Muscle of arm (tissue), 14 donors: Measurements from ENCODE around the gene MOB4. TPM values are rescaled to one million over a fixed set of nuclear protein-coding genes. Genes with fewer than 3 reads are reported as not detected.
"Not testable (repeated sequence)": the region's sequence is repeated elsewhere in the genome, so short reads cannot be mapped to it uniquely, and the experiment has no call there.

Source experiments
- DNase-seq: peaks from one replicate; pipeline ENCODE4 v3.0.0-alpha.2; 2013
- long read RNA-seq, 11 donors: transcript quantifications; one replicate each; lab custom pipeline, GENCODE V29; 2026
- polyA plus RNA-seq, 12 donors: library from polyadenylated mRNA; unstranded; fragments of 120-200 nt; gene quantifications; one replicate each; pipeline ENCODE4 v1.2.1, GENCODE V29; 2013; ENCODE audit not compliant: insufficient read length in 12 of 12

Gene MOB4
- 10 to 100 TPM in 11 of 12 donors, not detected in 1; 24.8 to 53.6 (median 50.8) TPM for polyA plus RNA-seq
- long read RNA-seq, donor 1, transcript MOB4-202 (8 exons, 3,986 nt), result major isoform, 25 of 37 reads
- long read RNA-seq, donor 1, partial matches to known transcripts, result 9 of 37 reads
- long read RNA-seq, donor 1, other reads (novel, unspliced or antisense), result 0 of 37 reads
- long read RNA-seq, donor 2, transcript MOB4-202 (8 exons, 3,986 nt), result major isoform, 36 of 41 reads
- long read RNA-seq, donor 2, partial matches to known transcripts, result 0 of 41 reads
- long read RNA-seq, donor 2, other reads (novel, unspliced or antisense), result 0 of 41 reads
- long read RNA-seq, donor 3, transcript MOB4-202 (8 exons, 3,986 nt), result major isoform, 12 of 14 reads
- long read RNA-seq, donor 3, partial matches to known transcripts, result 0 of 14 reads
- long read RNA-seq, donor 3, other reads (novel, unspliced or antisense), result 0 of 14 reads
- long read RNA-seq, donor 4, transcript MOB4-202 (8 exons, 3,986 nt), result major isoform, 7 of 8 reads
- long read RNA-seq, donor 4, partial matches to known transcripts, result 0 of 8 reads
- long read RNA-seq, donor 4, other reads (novel, unspliced or antisense), result 0 of 8 reads
- long read RNA-seq, donor 5, transcript MOB4-207 (7 exons, 1,021 nt), result minor isoform, 5 of 38 reads
- long read RNA-seq, donor 5, transcript MOB4-202 (8 exons, 3,986 nt), result major isoform, 28 of 38 reads
- long read RNA-seq, donor 5, partial matches to known transcripts, result 5 of 38 reads
- long read RNA-seq, donor 5, other reads (novel, unspliced or antisense), result 0 of 38 reads
- long read RNA-seq, donor 6, transcript MOB4-202 (8 exons, 3,986 nt), result major isoform, 13 of 18 reads
- long read RNA-seq, donor 6, partial matches to known transcripts, result 0 of 18 reads
- long read RNA-seq, donor 6, other reads (novel, unspliced or antisense), result 0 of 18 reads
- long read RNA-seq, donor 7, transcript MOB4-202 (8 exons, 3,986 nt), result major isoform, 12 of 14 reads
- long read RNA-seq, donor 7, partial matches to known transcripts, result 0 of 14 reads
- long read RNA-seq, donor 7, other reads (novel, unspliced or antisense), result 0 of 14 reads
- long read RNA-seq, donor 8, transcript MOB4-202 (8 exons, 3,986 nt), result major isoform, 17 of 18 reads
- long read RNA-seq, donor 8, partial matches to known transcripts, result 0 of 18 reads
- long read RNA-seq, donor 8, other reads (novel, unspliced or antisense), result 0 of 18 reads
- long read RNA-seq, donor 9, transcript MOB4-202 (8 exons, 3,986 nt), result major isoform, 9 of 15 reads
- long read RNA-seq, donor 9, partial matches to known transcripts, result 6 of 15 reads
- long read RNA-seq, donor 9, other reads (novel, unspliced or antisense), result 0 of 15 reads
- long read RNA-seq, donor 10, transcript MOB4-202 (8 exons, 3,986 nt), result major isoform, 18 of 21 reads
- long read RNA-seq, donor 10, partial matches to known transcripts, result 0 of 21 reads
- long read RNA-seq, donor 10, other reads (novel, unspliced or antisense), result 0 of 21 reads
- long read RNA-seq, donor 11, transcript MOB4-207 (7 exons, 1,021 nt), result minor isoform, 7 of 48 reads
- long read RNA-seq, donor 11, transcript MOB4-202 (8 exons, 3,986 nt), result major isoform, 35 of 48 reads
- long read RNA-seq, donor 11, partial matches to known transcripts, result 6 of 48 reads
- long read RNA-seq, donor 11, other reads (novel, unspliced or antisense), result 0 of 48 reads

GRCh38 chr2:197515739-197516392, at the start of gene MOB4:
TSS of gene MOB4 (plus strand) at chr2:197516066. CDS start at chr2:197516087, 21 bp downstream.
- peak; percentile 95 for DNase-seq

- DNase-seq, result no peak
Observed at GRCh38 chr2:197472166-197472565, 43.7 kb upstream of the MOB4 start.

- DNase-seq, result no peak
Observed at GRCh38 chr2:197477797-197478196, 38.1 kb upstream of the MOB4 start.

DNA sequence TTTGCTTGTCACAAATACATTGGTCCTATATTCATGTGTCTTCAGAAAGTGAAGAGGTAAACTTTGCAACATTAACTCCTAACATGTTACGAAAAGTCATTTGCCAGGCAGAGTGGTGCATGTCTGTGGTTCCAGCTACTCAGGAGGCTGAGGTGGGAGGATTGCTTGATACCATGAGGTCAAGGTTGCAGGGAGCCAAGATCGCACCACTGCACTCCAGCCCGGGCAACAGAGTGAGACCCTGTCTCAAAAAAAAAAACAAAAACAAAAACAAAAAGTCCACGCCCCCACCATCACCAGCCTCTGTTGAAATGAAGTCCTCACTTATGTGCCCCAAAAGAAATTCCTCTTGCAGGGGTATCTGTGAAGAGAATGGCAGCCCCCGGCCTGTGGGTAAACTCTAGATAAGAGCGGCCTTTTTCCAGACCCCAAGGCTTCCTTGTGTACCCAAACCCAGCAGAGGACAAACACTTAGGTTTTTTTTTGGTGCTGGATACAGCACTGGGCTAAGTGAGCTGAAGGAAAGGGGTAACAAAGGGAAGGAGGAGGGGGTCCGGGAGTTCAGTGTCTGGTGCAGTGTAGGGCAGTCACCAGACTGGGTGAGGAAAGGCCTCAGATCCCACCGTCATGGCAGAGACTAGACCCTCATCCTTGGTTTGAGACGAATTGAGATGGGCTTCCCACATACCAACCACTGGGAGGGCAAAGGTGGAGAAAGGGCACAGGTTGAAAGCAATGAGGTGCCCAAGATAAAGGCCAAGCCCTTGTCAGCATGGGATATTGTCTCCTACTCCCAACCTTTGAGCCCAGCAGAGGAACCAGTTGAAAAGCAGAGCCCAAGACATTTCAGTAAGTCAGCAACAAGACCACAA, 35.5 kb upstream of the MOB4 start:
- DNase-seq, result no peak

DNA sequence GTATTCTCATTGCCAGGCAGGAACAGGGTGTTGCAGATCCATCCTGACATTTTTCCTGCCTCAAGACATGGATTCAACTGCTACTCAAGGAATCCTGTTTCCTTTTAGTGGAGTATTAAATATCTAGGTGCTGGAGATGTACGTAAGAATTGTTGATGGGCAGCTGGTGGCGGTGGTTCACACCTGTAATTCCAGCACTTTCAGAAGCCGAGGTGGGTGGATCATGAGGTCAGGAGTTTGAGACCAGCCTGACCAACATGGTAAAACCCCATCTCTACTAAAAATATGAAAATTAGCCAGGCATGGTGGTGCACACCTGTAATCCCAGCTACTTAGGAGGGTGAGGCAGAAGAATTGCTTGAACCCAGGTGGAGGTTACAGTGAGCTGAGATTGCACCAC, 31.6 kb upstream of the MOB4 start:
- DNase-seq, result not testable (repeated sequence)

DNA sequence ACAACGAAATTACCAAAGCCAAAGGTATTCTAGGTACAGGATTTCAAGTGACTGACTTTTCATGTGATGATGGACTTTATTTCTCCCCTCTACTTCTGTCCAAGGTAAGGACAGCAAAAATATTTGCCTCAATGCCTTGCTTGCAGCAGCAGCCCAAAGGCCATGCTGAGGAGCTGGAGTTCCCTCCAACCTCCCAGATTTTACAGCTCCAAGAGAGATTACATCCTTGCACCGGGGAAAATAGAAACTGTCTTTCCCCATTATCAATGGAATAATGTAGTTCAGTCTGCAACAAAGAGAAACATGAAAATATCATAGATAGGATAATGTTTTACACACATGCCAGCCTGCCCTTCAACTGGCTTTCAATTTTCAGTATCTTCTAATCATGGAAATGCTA, 29.7 kb upstream of the MOB4 start:
- no peak for DNase-seq

- DNase-seq, result no peak
Observed at GRCh38 chr2:197487385-197487784, 28.5 kb upstream of the MOB4 start.

DNA sequence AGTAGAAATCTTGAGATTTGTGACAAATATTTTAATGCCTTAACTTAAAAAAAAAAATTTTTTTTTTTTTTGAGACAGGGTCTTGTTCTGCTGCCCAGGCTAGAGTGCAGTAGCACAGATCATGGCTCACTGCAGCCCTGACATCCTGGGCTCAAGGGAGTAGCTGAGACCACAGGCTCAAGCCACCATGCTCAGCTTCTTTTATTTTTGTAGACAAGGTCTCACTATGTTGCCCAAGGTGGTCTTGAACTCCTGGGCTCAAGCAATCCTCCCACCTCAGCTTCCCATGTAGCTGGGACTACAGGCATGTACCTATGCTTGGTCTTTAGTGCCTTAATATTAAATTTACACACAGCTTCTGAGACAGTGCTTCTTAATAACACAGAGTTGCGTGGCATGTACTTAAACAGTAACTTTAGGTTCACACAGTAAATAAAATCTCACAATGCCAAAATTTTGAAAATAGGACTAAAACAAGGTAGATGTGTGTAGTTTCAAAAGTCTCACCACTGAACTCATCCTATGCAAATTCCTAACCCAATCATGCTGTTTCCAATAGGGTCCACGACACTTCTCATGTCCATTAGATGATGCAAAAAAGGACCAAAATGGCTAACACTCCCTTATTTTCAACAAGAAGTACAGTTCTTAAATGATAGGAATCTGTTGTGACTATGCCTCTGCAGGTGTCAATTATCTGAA, 20.3 kb upstream of the MOB4 start:
- DNase-seq, result no peak

- no peak for DNase-seq
Observed at GRCh38 chr2:197496695-197497094, 19.2 kb upstream of the MOB4 start.

DNA sequence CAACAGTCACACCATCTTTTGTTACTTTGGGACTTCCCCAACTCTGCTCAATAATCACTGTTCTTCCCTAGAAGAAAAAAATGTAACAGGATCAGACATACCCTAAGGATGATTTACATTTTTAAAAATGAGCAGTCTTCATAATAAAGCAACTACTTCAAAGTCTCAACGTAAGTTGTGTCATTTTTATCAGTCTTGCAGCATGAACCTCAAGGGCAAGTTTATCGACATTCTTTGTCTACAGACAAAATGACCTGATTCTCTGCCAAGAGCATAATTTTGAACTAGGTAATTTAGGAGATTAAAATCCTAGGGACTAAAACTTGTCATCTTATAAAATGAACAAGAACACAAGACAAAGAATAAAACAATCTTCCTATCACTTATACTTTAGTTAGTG, 18.5 kb upstream of the MOB4 start:
- DNase-seq, result no peak

GRCh38 chr2:197498235-197498936, 17.5 kb upstream of the MOB4 start:
- no peak for DNase-seq

DNA sequence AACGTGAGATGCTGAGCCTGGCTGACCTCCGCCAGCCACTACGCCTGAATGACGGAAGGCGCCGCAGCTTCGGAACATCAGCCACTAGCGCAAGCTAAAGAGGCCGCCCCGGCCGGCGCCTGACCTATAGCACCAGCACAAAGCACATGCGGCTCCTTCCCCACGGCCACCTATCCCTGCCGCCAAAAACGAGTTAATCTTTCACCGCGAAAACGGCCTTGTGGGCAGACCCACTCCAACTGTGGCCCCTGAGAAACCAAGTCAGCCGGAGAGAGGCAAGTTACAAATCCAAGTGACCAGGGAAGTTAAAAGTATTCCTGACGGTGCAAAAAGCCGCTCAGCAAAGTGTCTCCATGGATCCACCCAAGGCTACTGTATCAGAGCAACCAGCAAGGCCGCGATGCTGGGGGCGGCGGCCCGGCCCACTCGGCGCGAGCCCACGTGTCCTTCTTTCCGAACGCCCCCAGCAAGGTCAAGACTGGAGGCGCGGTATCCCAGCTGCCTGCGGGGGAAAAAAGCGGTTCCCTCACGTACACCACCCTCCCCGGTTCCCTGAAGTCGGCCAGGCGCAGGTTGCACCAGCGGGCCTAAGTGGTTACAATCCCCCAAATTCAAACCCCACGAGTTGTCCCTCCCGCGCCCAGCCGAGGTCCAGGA, 16.8 kb upstream of the MOB4 start:
- DNase-seq, result peak; percentile 53

DNA sequence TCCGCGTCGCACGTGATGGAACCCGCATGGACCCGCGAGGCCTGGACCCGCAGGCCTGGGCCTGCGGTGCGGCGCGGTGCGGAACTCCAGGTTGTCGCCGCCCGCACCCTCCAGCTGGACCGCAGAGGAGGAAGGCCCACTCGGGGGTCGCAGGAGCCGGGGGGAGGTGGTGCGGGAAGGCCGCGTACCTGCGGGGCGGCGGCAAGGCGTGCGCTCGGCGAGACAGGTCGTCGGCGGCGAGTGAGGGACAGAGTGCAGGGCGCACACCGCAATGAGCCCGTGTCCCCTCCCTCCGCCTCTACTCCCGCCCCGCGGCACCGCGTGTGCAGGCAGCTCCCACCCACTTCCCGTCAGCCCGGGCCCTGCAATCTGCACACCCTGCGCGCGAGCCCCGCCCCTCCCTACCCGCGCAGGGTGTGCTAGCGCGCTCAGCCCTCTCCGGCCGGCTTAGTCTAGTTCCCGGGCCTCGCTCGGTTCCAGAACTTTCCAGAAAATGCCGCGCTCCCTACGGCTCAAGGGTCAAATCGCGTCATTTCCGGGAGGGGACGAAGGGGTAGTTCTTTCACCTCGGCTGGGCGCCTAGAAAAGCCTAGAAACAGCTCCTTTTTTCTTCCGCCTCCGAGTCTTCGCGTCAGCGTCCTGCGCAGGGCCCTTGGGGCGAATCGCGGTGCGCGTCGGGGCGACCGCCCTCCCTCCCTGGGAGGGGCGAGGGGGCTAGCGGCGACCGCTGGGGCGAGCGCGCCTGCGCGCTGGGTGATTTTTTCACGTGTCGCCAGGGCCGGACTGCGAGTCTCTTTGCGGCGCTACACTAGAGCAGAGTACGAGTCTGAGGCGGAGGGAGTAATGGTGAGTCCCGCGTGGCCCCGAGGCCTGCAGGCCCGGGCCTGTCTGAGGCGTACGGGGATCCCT, 16.0 kb upstream of the MOB4 start, which contains the start of the genes HSPD1 and HSPE1:
Gene HSPD1, minus strand, starts transcription at position 247 of the 909 bp plus-strand sequence. CDS start 992 bp downstream, outside the sequence.
Gene HSPE1, plus strand, starts transcription at position 786 of the 909 bp plus-strand sequence. Its CDS starts 58 bp downstream, at position 844.
- DNase-seq, result peak; percentile 100

DNA sequence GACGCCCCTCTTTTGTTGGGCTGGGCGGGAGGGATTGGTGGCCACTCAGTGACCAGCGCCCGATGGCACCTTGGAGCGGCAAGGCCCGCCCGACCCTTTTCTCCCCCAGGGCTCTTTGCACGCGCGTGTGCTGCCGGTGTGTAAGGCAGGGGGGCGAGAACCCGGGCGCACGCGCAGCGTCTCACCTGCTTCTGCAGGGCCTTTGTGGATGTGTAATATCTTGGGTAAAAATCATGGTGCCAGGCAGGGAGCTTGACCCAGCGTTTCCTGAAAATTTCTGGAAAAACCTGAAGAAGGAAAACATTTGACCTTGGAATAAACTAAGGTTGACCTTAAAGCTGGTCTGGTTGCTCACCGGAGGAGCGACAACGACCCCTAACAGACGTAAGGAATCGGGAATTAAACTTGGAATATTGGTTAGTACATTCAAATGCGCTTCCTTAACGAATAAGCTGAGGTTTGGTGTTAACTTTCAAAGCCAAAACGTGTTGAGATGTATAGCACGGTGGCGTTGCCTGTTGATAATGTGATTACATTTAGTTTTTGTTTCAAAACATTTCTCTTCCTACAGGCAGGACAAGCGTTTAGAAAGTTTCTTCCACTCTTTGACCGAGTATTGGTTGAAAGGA, 15.2 kb upstream of the MOB4 start:
- DNase-seq, result no peak

DNA sequence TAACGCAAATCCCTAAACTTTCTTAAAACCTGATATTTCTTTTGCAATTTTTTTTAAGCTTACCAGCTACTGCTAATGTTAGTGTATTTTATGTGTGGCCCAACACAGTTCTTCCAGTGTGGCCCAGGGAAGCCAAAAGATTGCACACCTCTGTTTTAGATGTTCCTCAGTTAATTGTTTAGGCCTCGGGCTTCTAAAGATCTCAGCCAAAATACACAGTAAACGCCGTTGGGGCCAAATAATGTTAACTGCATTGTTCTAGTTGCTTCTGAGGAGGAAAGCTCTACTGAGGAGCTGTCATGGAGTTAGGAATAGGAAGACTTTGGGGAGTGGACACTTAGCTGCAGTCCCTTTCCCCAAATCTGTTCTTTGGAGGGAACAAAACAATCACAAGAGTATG, 13.7 kb upstream of the MOB4 start:
- DNase-seq, result no peak

DNA sequence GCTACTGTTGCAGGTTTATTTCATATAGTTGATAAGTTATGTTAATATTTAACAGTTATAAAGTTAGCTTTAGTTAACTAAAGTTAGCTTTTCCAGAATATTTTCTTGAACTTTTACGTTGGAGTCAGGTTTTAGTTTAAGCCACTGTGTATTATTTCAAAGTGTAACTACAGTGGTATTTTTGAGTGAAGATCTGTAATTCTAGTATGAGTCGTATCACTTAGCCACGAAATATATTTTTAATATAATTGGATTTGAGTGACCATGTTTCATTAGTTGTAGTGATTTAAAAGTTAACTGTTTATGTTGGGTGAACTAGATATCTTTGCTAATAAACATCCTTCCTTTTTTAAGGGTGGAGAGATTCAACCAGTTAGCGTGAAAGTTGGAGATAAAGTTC, 13.2 kb upstream of the MOB4 start:
- DNase-seq, result no peak
